Stimulated activated CD8-positive, alpha-beta memory T cell treated with anti-CD3 and anti-CD28 coated beads, Interleukin-7, amount 100 ng/mL, for 1 hour (primary cell): ENCODE measurements around the gene KRT20.
"Not testable (repeated sequence)": the region's sequence is repeated elsewhere in the genome, so short reads cannot be mapped to it uniquely, and the experiment has no call there.

Experiments used
- DNase-seq, 2 donors: peaks; one replicate each; pipeline ENCODE4 v3.0.0-alpha.2; 2020; ENCODE audit warnings: low read depth in 2 of 2

The KRT20 gene, protein sequence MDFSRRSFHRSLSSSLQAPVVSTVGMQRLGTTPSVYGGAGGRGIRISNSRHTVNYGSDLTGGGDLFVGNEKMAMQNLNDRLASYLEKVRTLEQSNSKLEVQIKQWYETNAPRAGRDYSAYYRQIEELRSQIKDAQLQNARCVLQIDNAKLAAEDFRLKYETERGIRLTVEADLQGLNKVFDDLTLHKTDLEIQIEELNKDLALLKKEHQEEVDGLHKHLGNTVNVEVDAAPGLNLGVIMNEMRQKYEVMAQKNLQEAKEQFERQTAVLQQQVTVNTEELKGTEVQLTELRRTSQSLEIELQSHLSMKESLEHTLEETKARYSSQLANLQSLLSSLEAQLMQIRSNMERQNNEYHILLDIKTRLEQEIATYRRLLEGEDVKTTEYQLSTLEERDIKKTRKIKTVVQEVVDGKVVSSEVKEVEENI

DNA sequence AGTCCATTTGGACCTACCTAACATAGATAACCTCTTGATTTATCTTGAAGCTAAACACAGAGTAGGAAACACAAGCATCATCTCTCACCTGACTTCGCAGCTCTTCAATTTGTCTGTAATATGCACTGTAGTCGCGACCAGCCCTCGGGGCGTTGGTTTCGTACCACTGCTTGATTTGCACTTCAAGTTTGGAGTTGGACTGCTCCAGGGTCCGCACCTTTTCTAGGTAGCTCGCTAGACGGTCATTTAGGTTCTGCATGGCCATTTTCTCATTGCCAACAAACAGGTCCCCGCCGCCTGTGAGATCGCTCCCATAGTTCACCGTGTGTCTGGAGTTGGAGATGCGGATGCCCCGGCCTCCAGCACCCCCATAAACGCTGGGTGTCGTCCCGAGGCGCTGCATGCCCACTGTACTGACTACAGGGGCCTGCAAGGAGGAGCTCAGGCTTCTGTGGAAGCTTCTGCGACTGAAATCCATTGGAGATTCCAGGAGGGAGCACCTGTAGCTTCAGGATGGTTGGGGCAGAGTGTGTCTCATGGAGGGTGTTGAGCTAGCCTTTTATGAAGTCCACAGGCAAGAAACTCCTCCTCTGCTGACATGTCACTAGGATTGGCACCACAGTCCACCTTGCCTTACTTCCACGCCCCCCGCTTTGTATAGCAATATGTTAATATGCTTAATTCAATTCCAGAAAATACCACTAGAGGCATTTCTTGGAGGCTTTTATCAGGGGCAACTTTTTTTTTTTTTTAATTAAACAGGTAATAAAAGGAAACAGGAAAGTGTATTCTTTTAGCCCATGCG is at the start of gene KRT20:
Gene KRT20, minus strand, starts transcription at position 535 of the 805 bp plus-strand sequence. Its CDS starts 57 bp downstream, at position 478.
- no peak for DNase-seq

- DNase-seq, result no peak
Observed at GRCh38 chr17:40932608-40933007, 47.6 kb upstream of the KRT20 start.

- DNase-seq, result no peak
Observed at GRCh38 chr17:40931311-40931710, 46.3 kb upstream of the KRT20 start.

DNA sequence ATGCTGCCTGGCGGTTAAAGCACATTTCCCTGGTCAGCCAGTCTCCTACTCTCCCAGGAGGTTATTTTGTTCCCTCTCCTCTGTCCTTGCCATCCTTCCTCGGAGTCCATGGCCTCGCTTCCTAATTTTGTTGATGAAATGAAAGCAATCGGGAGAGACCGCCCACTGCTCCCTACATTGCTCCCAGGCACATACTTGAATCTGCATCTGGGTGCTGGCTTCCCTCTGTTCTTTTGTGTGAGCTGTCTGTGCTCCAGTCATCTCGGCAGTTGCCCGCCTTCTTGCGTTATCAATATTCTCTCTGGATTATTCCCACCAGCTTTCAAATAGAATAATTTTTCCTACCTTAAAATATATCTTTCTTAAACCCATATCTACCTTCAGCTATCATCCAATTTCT is 41.3 kb upstream of the KRT20 start:
- DNase-seq, result no peak

DNA sequence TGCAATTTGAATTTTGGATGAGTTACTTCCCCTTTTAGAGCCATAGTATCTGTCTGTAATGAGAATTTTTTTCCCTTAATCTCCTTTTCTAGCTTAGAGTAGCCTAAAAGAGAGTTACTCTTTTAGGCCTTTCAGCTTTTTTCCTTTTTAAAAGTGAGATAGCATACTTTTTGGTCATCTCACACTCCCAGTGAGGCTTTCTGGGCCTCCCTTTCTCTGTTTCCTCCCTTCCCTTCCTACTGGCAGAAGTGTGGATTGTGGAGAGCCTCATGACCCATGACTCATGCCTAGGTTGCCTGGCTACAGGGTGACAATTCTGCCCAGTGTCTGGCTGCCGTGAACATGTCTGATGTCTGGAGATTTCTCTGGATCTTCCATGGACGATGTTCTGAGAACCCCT is 37.2 kb upstream of the KRT20 start:
- DNase-seq, result no peak

DNA sequence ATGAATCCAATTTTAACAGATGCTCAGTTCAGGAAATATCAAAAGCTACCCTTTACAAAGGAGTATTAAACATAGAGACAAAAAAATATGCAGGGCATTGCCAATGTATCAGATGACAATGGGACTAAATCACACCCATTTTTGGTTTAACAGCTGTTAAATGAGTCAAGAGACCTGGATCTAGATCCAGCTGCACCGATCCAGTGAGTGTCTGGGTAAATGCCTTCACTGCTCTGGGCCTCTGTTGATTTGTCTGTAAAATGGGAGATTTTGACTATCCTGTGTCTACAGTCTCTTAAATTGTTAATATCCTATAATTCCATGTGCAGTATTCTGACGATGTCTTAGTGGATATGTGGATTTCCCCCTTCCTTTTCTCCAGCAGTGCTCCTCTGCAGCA is 36.0 kb upstream of the KRT20 start:
- DNase-seq, result no peak

DNA sequence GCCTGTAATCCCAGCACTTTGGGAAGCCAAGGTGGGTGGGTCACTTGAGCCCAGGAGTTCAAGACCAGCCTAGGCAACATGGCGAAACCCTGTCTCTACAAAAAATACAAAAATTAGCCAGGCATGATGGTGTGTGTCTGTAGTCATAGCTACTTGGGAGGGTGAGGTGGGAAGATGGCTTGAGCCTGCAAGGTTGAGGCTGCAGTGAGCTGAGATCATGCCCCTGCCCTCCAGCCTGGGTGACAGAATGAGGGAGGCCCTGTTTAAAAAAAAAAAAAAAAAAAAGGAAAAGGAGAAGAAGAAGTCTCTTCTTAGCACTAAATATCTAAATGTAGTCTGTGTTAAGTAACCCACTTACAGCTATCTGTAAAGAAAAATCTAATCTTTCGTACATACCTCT is 32.1 kb upstream of the KRT20 start:
- not testable (repeated sequence) for DNase-seq

DNA sequence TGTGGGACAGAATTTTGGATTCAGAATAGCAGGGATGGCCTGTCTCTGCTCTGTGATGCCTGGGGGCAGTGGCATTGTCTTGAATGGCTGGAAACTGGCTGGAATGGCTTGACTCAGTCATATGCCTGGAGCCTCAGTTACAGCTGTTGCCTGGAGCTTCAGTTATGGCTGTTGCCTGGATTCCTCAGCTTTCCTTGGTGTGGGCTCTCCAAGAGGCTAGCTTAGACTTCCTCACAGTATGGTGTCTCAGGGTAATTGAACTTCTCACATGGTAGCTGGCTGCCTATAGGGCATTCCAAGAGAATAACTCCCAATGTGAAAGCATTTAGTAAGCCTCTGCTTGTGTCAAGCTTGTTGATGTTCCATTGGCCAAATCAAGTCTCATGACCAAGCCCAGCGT is 31.3 kb upstream of the KRT20 start:
- no peak for DNase-seq

DNA sequence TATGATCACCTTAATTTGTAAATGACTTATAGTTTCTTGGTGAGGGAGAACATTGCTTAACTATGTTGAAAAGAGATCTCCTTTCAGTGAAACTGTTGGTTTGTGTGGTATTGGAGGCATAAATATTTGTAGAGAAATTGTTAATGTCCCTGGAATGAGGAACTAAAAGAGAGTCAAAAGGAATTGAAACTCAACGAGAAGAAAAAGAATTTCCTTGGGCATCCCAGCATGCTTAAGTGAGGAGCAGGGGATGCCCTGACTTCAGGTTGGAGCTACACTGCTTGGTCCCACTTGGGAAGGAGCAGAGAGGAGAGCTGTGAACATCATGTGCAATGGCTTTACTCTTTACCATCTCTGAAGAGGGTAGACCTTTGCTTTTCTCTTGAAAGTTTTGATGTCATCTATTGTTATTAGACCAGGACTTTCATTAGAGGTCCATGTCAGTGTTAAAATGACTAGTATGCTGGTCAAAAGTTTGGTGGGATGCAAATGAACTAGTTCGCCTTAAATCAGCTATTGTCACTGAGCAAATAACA is 30.7 kb upstream of the KRT20 start:
- no peak for DNase-seq

DNA sequence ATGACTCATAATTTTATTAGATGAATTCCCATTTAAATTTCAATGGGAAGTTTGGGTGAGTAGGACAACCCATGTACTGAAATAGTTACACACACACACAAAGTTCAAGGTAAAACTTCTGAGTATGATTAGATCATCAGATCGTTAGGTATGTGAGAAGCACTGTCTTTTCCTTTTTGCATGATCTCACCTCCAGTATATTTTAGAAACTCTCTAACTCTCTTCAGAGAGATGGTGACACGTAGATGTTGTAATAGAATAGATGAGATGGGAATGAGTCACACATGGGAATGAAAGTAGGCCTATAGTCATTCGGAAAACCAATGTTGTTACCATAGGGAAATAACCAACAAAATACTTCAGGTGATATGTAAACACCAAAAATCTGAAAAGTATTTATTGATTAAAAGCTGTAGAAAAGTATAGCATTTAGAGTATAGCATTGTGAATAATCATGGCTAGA is 30.2 kb upstream of the KRT20 start:
- DNase-seq, result no peak

DNA sequence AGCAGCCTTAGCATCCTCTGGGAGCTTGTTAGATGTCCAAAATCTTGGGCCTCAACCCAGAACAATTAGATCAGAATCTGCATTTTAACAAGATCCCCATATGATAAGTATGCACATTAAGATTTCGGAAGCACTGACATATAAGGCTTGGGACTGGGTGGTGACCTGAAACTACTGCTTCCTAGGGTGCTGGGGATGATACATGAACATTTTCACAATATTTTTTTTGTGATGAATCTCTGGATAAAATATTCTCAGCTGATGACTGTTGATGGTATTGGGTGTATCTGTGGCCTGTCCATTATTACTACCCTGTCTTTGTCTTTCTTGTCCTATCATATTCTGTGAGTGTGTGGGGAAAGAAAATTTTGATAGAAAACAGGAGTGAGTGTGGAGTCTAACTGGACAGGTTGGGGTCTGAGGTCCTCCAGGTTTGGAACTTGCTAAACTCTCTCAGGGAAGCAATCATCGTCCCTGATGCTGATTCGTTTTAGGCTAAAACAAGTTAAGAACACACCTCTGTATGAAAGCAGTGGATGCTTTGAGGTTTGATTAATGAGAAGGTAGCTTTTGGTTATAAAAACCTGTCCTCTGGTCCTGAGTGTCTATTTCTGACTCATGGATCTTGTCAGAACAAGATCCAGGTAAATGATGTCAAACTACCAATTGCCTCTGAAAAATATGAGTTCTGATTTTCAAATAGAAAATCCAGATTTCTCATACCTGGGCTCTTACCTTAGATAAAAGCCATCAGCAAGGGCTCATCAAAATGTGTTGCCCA is 29.2 kb upstream of the KRT20 start:
- no peak for DNase-seq

- DNase-seq, result no peak
Observed at GRCh38 chr17:40912486-40913210, 27.6 kb upstream of the KRT20 start.

- no peak for DNase-seq
Observed at GRCh38 chr17:40910441-40910841, 25.4 kb upstream of the KRT20 start.

GRCh38 chr17:40909755-40910154 is 24.7 kb upstream of the KRT20 start:
- no peak for DNase-seq

- peak; percentile 26 to 32 for DNase-seq
Observed at GRCh38 chr17:40909351-40909750, 24.3 kb upstream of the KRT20 start.

DNA sequence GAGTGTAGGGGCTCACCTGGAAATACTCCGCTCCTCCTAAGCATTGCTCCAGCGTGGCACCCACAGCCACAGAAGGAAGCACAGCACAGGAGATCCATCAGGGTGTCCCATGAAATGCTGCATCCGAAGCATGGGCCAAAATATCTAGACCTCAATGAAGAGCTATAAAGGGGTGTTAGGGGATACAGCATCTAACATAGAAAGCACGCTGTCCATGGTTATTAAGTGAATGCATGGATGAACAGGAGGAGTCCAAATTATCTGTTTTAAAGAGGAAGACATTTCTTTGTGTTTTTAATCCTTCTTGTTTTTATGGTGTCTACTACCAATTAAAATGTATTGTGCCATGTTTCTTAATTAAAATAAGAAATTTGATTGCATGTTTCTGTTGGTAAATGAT is 21.6 kb upstream of the KRT20 start:
- no peak for DNase-seq

DNA sequence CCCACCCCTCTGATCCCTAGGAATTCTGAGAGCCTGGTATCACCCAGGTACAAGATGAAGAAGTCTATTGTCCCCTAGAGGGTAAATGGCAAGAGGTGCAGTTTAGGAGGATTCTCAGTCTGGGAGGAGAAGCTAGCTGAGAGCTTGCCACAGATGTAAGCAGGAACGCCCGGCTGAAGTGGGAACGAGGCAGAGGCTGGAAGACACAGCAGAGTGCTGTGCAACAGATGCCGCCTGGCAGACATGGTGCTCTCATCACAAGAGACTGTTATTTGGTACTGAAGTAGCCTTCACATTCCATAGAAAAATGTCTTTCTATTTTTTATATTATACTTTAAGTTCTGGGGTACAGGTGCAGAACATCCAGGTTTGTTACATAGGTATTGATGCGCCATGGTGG is 20.3 kb upstream of the KRT20 start:
- no peak for DNase-seq

DNA sequence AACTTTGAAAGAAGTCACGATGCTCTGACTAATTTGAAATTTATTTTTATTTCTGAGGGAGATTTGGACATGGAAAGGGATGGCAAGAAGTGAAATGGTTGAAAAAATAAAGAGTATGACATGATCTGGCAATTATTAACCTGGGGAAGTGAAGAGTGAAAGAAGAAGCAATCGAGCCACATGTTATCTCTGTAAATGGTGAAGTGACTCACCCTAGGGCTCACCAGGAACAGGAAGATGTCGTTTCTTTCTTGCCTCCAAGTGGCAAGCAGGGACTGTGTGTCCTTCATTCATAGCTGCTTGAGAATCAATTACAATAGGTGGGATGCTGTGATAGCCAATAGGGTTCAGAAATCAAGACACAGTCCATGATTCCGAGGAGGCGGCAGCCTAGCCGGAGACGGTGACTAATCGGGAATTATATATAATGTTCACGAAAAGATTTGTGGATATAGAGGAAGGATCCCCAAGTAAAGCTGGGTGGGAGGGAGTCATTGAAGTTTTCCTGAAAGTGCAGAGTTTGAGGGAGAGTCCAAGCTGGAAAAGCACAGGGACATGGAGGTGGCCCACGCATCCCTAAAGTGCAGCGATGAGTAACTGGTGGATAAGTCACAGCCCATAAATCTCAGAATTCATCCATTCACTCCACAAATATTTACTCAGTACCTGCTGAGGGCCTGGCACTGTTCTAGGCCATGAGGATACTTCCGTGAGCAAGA is 18.2 kb upstream of the KRT20 start:
- no peak for DNase-seq

DNA sequence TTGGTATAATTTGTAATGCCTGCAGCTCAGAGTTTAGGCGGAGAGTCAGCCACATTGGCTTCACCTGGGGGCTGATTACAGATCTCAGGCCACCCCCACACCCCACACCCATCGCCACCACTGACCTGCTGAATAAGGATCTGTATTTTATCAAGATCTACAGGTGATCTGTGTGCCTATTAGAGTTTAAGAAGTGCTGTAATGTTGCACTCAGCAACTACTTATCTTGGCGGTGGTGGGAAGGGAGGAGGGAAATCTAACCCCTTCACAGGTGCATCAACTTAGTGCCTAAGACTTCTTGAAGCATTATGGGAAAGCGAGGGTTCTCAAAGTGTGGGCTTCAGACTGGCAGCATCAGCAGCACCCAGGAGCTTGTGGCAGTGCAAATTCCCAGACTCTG is 17.5 kb upstream of the KRT20 start:
- DNase-seq, result no peak

- DNase-seq, result no peak
Observed at GRCh38 chr17:40901981-40902474, 17.0 kb upstream of the KRT20 start.
